ENCODE results near the gene HCK.

The HCK gene

DNA sequence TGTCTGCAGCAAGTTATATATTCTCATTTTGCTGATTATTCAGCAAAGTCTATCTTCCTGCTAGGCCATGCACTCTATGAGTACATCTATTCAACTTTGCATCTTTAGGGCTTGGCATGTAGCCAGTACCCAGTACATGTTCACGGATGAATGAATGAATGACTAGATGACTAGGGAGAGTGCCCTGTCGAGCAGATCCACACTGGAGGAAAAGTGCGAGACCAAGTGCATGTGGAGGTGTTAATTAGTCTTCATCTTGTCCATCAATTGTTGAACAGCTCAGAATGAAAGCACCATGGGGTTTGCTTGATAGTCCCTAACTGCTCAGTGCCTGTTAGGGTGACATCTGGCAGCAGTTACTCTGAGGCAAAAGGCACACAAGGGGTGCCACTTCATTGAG is 87.9 kb downstream of the HCK start:
- Histone ChIP-seq H3K27me3 (ENCODE audit: insufficient read depth, insufficient read length) (no peaks in the 10 kb centered on the region), H3K9me3 (ENCODE audit: insufficient read depth, low read length) (no peaks in the 10 kb centered on the region), H3K4me3 (ENCODE audit: insufficient read length, low read depth) (no peak overlapping the region), H3K36me3 (ENCODE audit: insufficient read depth, insufficient read length, low read length) (peaks cover 84% of the 10 kb centered on the region), H3K9ac (ENCODE audit: insufficient read length, low read depth) (no peak overlapping the region), H3K4me1 (ENCODE audit: insufficient read depth, insufficient read length) (no peaks in the 10 kb centered on the region)
- TF ChIP-seq SUZ12 (IDR thresholded peaks at IDR 0.05; ENCODE audit: extremely low read depth, insufficient read depth, insufficient read length): no peak
- TF ChIP-seq YY1 (IDR thresholded peaks at IDR 0.05; ENCODE audit: insufficient read depth, insufficient read length): no peak
- no peak for TF ChIP-seq ZNF274 (IDR thresholded peaks at IDR 0.05; ENCODE audit: low read depth, low read length)
- DNase-seq (ENCODE audit: low read depth, low spot score): no peak

DNA sequence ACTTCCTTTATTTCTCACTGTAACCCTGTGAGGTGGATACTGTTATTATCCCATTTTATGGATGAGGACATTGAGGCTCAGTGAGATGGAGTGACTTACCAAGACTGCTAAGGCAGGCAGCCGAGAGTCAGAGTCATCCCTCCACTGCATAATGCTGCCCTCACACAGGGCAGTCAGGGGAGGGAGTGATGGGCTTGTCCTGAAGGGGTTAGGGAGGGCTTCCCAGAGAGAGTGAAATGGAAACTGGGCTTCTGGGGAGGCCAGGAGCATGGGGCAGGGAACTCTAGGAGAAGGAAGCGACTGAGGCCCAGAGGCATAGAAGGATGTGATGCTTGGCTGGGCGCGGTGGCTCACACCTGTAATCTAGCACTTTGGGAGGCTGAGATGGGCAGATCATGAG is 88.6 kb downstream of the HCK start:
- Histone ChIP-seq H3K9ac (ENCODE audit: insufficient read length, low read depth) (no peak overlapping the region), H3K36me3 (ENCODE audit: insufficient read depth, insufficient read length, low read length) (peaks cover 90% of the 10 kb centered on the region), H3K4me1 (ENCODE audit: insufficient read depth, insufficient read length) (no peaks in the 10 kb centered on the region), H3K4me3 (ENCODE audit: insufficient read length, low read depth) (no peak overlapping the region), H3K27me3 (ENCODE audit: insufficient read depth, insufficient read length) (no peaks in the 10 kb centered on the region), H3K9me3 (ENCODE audit: insufficient read depth, low read length) (no peaks in the 10 kb centered on the region)
- DNase-seq (ENCODE audit: low read depth, low spot score): no peak
- TF ChIP-seq ZNF274 (IDR thresholded peaks at IDR 0.05; ENCODE audit: low read depth, low read length) (no peak), SUZ12 (IDR thresholded peaks at IDR 0.05; ENCODE audit: extremely low read depth, insufficient read depth, insufficient read length) (no peak), YY1 (IDR thresholded peaks at IDR 0.05; ENCODE audit: insufficient read depth, insufficient read length) (no peak)

DNA sequence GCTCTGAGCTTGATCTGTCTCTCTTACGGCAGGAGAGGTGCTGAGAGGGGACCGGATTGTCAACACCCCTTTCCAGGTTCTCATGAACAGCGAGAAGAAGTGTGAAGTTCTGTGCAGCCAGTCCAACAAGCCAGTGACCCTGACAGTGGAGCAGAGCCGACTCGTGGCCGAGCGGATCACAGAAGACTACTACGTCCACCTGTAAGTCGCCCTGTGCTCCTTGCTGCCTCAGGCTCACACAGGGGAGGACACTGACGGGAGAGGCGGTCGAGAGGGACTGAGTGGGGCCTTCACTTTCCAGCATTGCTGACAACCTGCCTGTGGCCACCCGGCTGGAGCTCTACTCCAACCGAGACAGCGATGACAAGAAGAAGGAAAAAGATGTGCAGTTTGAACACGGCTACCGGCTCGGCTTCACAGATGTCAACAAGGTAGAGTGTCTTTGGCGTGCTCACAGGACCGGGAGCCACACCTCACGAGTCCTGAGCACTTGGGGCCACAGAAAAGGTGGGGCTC is 89.5 kb downstream of the HCK start:
- Histone ChIP-seq H3K27me3 (ENCODE audit: insufficient read depth, insufficient read length) (no peaks in the 10 kb centered on the region), H3K36me3 (ENCODE audit: insufficient read depth, insufficient read length, low read length) (peaks cover 93% of the 10 kb centered on the region), H3K4me1 (ENCODE audit: insufficient read depth, insufficient read length) (no peaks in the 10 kb centered on the region), H3K4me3 (ENCODE audit: insufficient read length, low read depth) (no peak overlapping the region), H3K9me3 (ENCODE audit: insufficient read depth, low read length) (no peaks in the 10 kb centered on the region), H3K9ac (ENCODE audit: insufficient read length, low read depth) (no peak overlapping the region)
- TF ChIP-seq ZNF274 (IDR thresholded peaks at IDR 0.05; ENCODE audit: low read depth, low read length): no peak
- no peak for TF ChIP-seq YY1 (IDR thresholded peaks at IDR 0.05; ENCODE audit: insufficient read depth, insufficient read length)
- no peak for TF ChIP-seq SUZ12 (IDR thresholded peaks at IDR 0.05; ENCODE audit: extremely low read depth, insufficient read depth, insufficient read length)
- DNase-seq (ENCODE audit: low read depth, low spot score): no peak

DNA sequence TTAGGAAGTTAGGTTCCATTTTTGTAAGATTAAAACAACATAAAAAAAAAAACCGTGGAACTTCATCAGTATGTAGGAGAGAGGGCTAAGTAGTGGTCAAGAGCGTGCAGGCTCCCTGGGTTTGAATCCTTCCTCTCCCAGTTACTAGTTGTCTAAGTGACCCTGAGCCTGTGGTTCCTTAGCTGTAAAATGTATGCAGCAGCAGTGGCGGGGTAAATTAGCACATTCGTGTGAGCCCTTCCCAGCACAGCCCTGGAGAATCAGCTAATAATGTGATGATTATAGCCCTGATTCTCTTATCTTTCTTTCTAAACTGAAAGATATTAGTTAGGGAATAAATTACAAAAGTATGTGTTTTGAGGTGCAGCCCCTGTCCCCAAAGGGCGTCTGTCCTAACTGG is 90.0 kb downstream of the HCK start:
- Histone ChIP-seq H3K9ac (ENCODE audit: insufficient read length, low read depth) (no peak overlapping the region), H3K9me3 (ENCODE audit: insufficient read depth, low read length) (no peaks in the 10 kb centered on the region), H3K27me3 (ENCODE audit: insufficient read depth, insufficient read length) (no peaks in the 10 kb centered on the region), H3K4me3 (ENCODE audit: insufficient read length, low read depth) (no peak overlapping the region), H3K4me1 (ENCODE audit: insufficient read depth, insufficient read length) (no peaks in the 10 kb centered on the region), H3K36me3 (ENCODE audit: insufficient read depth, insufficient read length, low read length) (peaks cover 93% of the 10 kb centered on the region)
- DNase-seq (ENCODE audit: low read depth, low spot score): no peak
- TF ChIP-seq YY1 (IDR thresholded peaks at IDR 0.05; ENCODE audit: insufficient read depth, insufficient read length) (no peak), ZNF274 (IDR thresholded peaks at IDR 0.05; ENCODE audit: low read depth, low read length) (no peak), SUZ12 (IDR thresholded peaks at IDR 0.05; ENCODE audit: extremely low read depth, insufficient read depth, insufficient read length) (no peak)

DNA sequence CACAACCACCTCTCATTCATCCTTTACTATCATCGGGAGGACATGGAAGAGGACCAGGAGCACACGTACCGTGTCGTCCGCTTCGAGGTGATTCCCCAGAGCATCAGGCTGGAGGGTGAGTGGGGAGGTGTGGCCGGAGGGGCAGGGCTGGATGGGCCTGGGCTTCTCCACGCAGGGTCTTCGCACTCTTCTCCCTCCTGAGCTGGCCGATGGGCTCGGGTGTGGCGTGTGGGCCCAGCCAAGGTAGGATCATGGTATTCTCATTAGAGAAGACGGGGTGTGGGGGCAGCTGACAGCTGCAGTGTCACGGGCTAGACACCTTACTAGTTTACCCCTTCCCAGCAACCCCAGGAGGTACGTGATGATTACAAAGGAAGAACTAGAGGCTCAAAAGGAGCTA is 90.9 kb downstream of the HCK start:
- Histone ChIP-seq H3K27me3 (ENCODE audit: insufficient read depth, insufficient read length) (no peaks in the 10 kb centered on the region), H3K4me1 (ENCODE audit: insufficient read depth, insufficient read length) (no peaks in the 10 kb centered on the region), H3K9ac (ENCODE audit: insufficient read length, low read depth) (no peak overlapping the region), H3K4me3 (ENCODE audit: insufficient read length, low read depth) (no peak overlapping the region), H3K36me3 (ENCODE audit: insufficient read depth, insufficient read length, low read length) (peaks cover 84% of the 10 kb centered on the region), H3K9me3 (ENCODE audit: insufficient read depth, low read length) (no peaks in the 10 kb centered on the region)
- TF ChIP-seq YY1 (IDR thresholded peaks at IDR 0.05; ENCODE audit: insufficient read depth, insufficient read length): no peak
- no peak for TF ChIP-seq ZNF274 (IDR thresholded peaks at IDR 0.05; ENCODE audit: low read depth, low read length)
- no peak for TF ChIP-seq SUZ12 (IDR thresholded peaks at IDR 0.05; ENCODE audit: extremely low read depth, insufficient read depth, insufficient read length)
- no peak for DNase-seq (ENCODE audit: low read depth, low spot score)

DNA sequence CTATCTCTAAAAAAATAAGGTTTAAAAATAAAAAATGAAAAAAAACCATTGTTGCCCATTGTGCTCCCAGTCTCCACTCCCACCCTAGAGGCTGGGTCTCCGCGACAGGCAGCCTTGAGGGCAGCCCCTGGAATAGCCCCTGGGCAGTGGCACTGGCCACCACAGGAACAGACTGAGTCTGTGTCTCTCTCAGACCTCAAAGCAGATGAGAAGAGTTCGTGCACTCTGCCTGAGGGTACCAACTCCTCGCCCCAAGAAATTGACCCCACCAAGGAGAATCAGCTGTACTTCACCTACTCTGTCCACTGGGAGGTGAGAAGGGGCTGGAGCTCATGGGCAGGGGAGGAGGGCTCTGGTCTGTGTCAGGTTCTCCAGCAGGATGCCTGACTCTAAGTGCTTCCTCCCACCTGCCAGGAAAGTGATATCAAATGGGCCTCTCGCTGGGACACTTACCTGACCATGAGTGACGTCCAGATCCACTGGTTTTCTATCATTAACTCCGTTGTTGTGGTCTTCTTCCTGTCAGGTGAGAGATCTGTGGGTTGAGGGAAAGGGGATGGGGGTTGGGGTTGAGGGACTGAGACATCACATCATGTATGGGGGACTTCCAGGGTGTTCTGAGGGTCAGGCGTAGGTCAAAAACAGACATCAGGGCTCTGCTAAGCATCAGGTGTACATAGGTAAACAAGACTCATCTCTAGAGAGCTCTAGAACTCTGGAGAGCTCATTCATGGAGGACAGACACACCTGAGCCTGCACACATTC is 93.0 kb downstream of the HCK start:
- no peak for TF ChIP-seq YY1 (IDR thresholded peaks at IDR 0.05; ENCODE audit: insufficient read depth, insufficient read length)
- TF ChIP-seq ZNF274 (IDR thresholded peaks at IDR 0.05; ENCODE audit: low read depth, low read length): no peak
- no peak for TF ChIP-seq SUZ12 (IDR thresholded peaks at IDR 0.05; ENCODE audit: extremely low read depth, insufficient read depth, insufficient read length)
- Histone ChIP-seq H3K4me1 (ENCODE audit: insufficient read depth, insufficient read length) (no peaks in the 10 kb centered on the region), H3K4me3 (ENCODE audit: insufficient read length, low read depth) (no peak overlapping the region), H3K9ac (ENCODE audit: insufficient read length, low read depth) (no peak overlapping the region), H3K36me3 (ENCODE audit: insufficient read depth, insufficient read length, low read length) (peaks cover 81% of the 10 kb centered on the region), H3K27me3 (ENCODE audit: insufficient read depth, insufficient read length) (no peaks in the 10 kb centered on the region), H3K9me3 (ENCODE audit: insufficient read depth, low read length) (no peaks in the 10 kb centered on the region)
- DNase-seq (ENCODE audit: low read depth, low spot score): no peak

DNA sequence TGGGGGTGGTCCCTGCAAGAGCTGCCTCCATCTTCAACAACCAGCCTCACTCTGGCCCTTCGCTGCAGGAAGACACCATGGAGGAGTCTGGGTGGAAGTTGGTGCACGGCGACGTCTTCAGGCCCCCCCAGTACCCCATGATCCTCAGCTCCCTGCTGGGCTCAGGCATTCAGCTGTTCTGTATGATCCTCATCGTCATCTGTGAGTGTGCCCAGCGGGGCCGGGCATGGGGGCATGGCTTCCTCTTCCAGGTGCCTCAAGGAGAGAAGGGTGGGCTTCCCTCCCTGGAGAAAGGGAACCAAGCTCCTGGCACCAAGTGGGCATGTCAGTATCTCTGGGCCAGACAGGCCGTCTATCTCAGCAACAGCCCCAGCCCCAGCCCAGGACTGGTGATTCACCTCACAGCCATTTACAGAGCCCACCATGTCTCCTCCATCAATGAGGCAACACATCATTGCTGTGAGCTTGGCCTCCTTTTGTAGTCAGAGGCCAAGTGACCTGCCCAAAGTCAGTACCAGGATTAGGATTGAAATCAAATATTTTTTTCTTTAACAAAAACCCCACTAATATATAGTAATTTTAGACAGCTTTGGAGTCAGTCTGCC is 97.6 kb downstream of the HCK start:
- DNase-seq (ENCODE audit: low read depth, low spot score): no peak
- Histone ChIP-seq H3K9ac (ENCODE audit: insufficient read length, low read depth) (no peak overlapping the region), H3K27me3 (ENCODE audit: insufficient read depth, insufficient read length) (no peaks in the 10 kb centered on the region), H3K36me3 (ENCODE audit: insufficient read depth, insufficient read length, low read length) (peaks cover 75% of the 10 kb centered on the region), H3K9me3 (ENCODE audit: insufficient read depth, low read length) (no peaks in the 10 kb centered on the region), H3K4me3 (ENCODE audit: insufficient read length, low read depth) (no peak overlapping the region), H3K4me1 (ENCODE audit: insufficient read depth, insufficient read length) (no peaks in the 10 kb centered on the region)
- TF ChIP-seq YY1 (IDR thresholded peaks at IDR 0.05; ENCODE audit: insufficient read depth, insufficient read length) (no peak), ZNF274 (IDR thresholded peaks at IDR 0.05; ENCODE audit: low read depth, low read length) (no peak), SUZ12 (IDR thresholded peaks at IDR 0.05; ENCODE audit: extremely low read depth, insufficient read depth, insufficient read length) (no peak)
